OCI-LY3 (cell line): Measurements from ENCODE around the gene GRHL3.

Experiments
- CTCF ChIP-seq: fragments of 200-600, 300-600 bp; sonication (generic); IDR thresholded peaks from 2 replicates; pipeline ENCODE4 v1.5.1; 2014; ENCODE audit warnings: antibody characterized with exemption, low read length, low read depth
- EZH2phosphoT487 ChIP-seq: fragments of 200-600 bp; shearing (Covaris generic); IDR thresholded peaks from 2 replicates; pipeline ENCODE4 v1.6.1; 2018; ENCODE audit warnings: antibody characterized with exemption, mixed run types, low read depth

GRCh38 chr1:24297187-24297851 lies 21.8 kb upstream of the GRHL3 start:
- TF ChIP-seq CTCF (no peak), EZH2phosphoT487 (no peak)
